H9 (cell line): ENCODE results near the gene PSMD7. TPM values are rescaled to one million over a fixed set of nuclear protein-coding genes. Genes with fewer than 3 reads are reported as not detected.

ENCODE experiments used
- DNase-seq: peaks from one replicate; pipeline ENCODE4 v3.0.0-alpha.2; 2017
- H2AFZ ChIP-seq: one replicate; pipeline ENCODE4 v1.6.1; 2013; ENCODE audit warnings: mild to moderate bottlenecking, low read length, control low read depth, moderate library complexity
- H2AK5ac ChIP-seq: 2 replicates; pipeline ENCODE4 v1.6.1; 2013; ENCODE audit warnings: low read length, control low read depth, mixed read lengths; ENCODE audit not compliant: insufficient read length
- H2BK120ac ChIP-seq: one replicate; pipeline ENCODE4 v1.6.1; 2013; ENCODE audit warnings: low read depth, mild to moderate bottlenecking, low read length, control low read depth, inconsistent platforms; ENCODE audit not compliant: poor library complexity, severe bottlenecking
- H2BK12ac ChIP-seq: 2 replicates; pipeline ENCODE4 v1.6.1; 2013; ENCODE audit warnings: low read length, control low read depth, mixed read lengths, low read depth; ENCODE audit not compliant: insufficient read length
- H2BK15ac ChIP-seq: 2 replicates; pipeline ENCODE4 v1.6.1; 2013; ENCODE audit warnings: low read depth, low read length, control low read depth
- H2BK20ac ChIP-seq: one replicate; pipeline ENCODE4 v1.6.1; 2013; ENCODE audit warnings: low read depth, mild to moderate bottlenecking, low read length, control low read depth, inconsistent platforms; ENCODE audit not compliant: poor library complexity, severe bottlenecking
- H2BK5ac ChIP-seq: 2 replicates; pipeline ENCODE4 v1.6.1; 2013; ENCODE audit warnings: low read length, control low read depth, mixed read lengths; ENCODE audit not compliant: insufficient read length
- H3K14ac ChIP-seq: 2 replicates; pipeline ENCODE4 v1.6.1; 2013; ENCODE audit warnings: low read length, control low read depth; ENCODE audit not compliant: insufficient read depth
- H3K18ac ChIP-seq: 2 replicates; pipeline ENCODE4 v1.6.1; 2013; ENCODE audit warnings: low read depth, mild to moderate bottlenecking, mixed read lengths, low read length, control low read depth; ENCODE audit not compliant: insufficient read length
- H3K23ac ChIP-seq: 2 replicates; pipeline ENCODE4 v1.6.1; 2013; ENCODE audit warnings: low read length, control low read depth, mixed read lengths, low read depth; ENCODE audit not compliant: insufficient read length
- H3K23me2 ChIP-seq: 2 replicates; pipeline ENCODE4 v1.6.1; 2013; ENCODE audit warnings: low read depth, mild to moderate bottlenecking, mixed read lengths, low read length, control low read depth; ENCODE audit not compliant: insufficient read length, poor library complexity, severe bottlenecking
- H3K27ac ChIP-seq: 2 replicates; pipeline ENCODE4 v1.5.1; 2013; ENCODE audit warnings: low read length, control low read depth, mixed read lengths, low read depth; ENCODE audit not compliant: insufficient read length
- H3K27me3 ChIP-seq: 2 replicates; pipeline ENCODE4 v1.6.1; 2013; ENCODE audit warnings: low read length, control low read depth, inconsistent platforms; ENCODE audit not compliant: insufficient read depth
- H3K4ac ChIP-seq: 2 replicates; pipeline ENCODE4 v1.6.1; 2013; ENCODE audit warnings: low read depth, mild to moderate bottlenecking, control low read depth, inconsistent platforms, low read length, moderate library complexity
- H3K4me1 ChIP-seq: 2 replicates; pipeline ENCODE4 v1.6.1; 2013; ENCODE audit warnings: low read length, control low read depth, inconsistent platforms; ENCODE audit not compliant: insufficient read depth
- H3K4me2 ChIP-seq: 2 replicates; pipeline ENCODE4 v1.6.1; 2013; ENCODE audit warnings: low read length, control low read depth, mixed read lengths; ENCODE audit not compliant: insufficient read length, insufficient read depth
- H3K56ac ChIP-seq: 2 replicates; pipeline ENCODE4 v1.6.1; 2013; ENCODE audit warnings: low read depth, mild to moderate bottlenecking, mixed read lengths, low read length, control low read depth; ENCODE audit not compliant: insufficient read length
- H3K79me1 ChIP-seq: 2 replicates; pipeline ENCODE4 v1.6.1; 2013; ENCODE audit warnings: low read depth, mild to moderate bottlenecking, moderate library complexity, low read length, control low read depth, inconsistent platforms; ENCODE audit not compliant: insufficient read depth, poor library complexity, severe bottlenecking
- H3K79me2 ChIP-seq: 2 replicates; pipeline ENCODE4 v1.6.1; 2013; ENCODE audit warnings: low read length, control low read depth, inconsistent platforms; ENCODE audit not compliant: insufficient read depth
- H3K9ac ChIP-seq: 2 replicates; pipeline ENCODE4 v1.6.1; 2013; ENCODE audit warnings: low read length, control low read depth, mixed read lengths; ENCODE audit not compliant: insufficient read length; ENCODE audit errors: extremely low read depth
- H3K9me3 ChIP-seq: one replicate; pipeline ENCODE4 v1.6.1; 2013; ENCODE audit warnings: low read depth, low read length, inconsistent platforms; ENCODE audit not compliant: control insufficient read depth
- H3T11ph ChIP-seq: one replicate; pipeline ENCODE4 v1.6.1; 2013; ENCODE audit warnings: mild to moderate bottlenecking, low read length, control low read depth, inconsistent platforms
- H4K20me1 ChIP-seq: one replicate; pipeline ENCODE4 v1.6.1; 2013; ENCODE audit not compliant: control insufficient read depth, insufficient read length, insufficient read depth
- H4K5ac ChIP-seq: 2 replicates; pipeline ENCODE4 v1.6.1; 2013; ENCODE audit warnings: low read depth, mild to moderate bottlenecking, mixed read lengths, low read length, control low read depth; ENCODE audit not compliant: insufficient read length
- H4K8ac ChIP-seq: replicated peaks from 2 replicates; pipeline ENCODE4 v1.6.1; 2013; ENCODE audit warnings: low read length, control low read depth, mixed read lengths, low read depth; ENCODE audit not compliant: insufficient read length
- H4K91ac ChIP-seq: 2 replicates; pipeline ENCODE4 v1.6.1; 2013; ENCODE audit warnings: low read depth, mild to moderate bottlenecking, moderate library complexity, mixed read lengths, low read length, control low read depth; ENCODE audit not compliant: insufficient read length
- H3K27ac Mint-ChIP-seq, 3 experiments: 2 replicates in 2 of 3; 3 replicates in 1 of 3; pipeline ENCODE4 v1.8.0; 2020 to 2021; ENCODE audit warnings: mixed read lengths in 3 of 3, mild to moderate bottlenecking in 1 of 3, moderate library complexity in 1 of 3
- H3K27me3 Mint-ChIP-seq: 2 replicates; pipeline ENCODE4 v1.8.0; 2021; ENCODE audit warnings: low read depth, mild to moderate bottlenecking, moderate library complexity, mixed read lengths
- H3K36me3 Mint-ChIP-seq, 3 experiments: 2 replicates in 2 of 3; 3 replicates in 1 of 3; pipeline ENCODE4 v1.8.0; 2020 to 2021; ENCODE audit warnings: low read depth in 3 of 3, mixed read lengths in 3 of 3; ENCODE audit not compliant: insufficient read depth in 1 of 3
- H3K4me1 Mint-ChIP-seq, 2 experiments: 2 replicates each; pipeline ENCODE4 v1.8.0; 2020; ENCODE audit warnings: mixed read lengths in 2 of 2
- H3K4me3 Mint-ChIP-seq, 2 experiments: 2 replicates in 1 of 2; 3 replicates in 1 of 2; pipeline ENCODE4 v1.8.0; 2020 to 2021; ENCODE audit warnings: mild to moderate bottlenecking in 2 of 2, mixed read lengths in 2 of 2, moderate library complexity in 1 of 2
- H3K9me3 Mint-ChIP-seq, 2 experiments: 2 replicates in 1 of 2; 3 replicates in 1 of 2; pipeline ENCODE4 v1.8.0; 2020; ENCODE audit warnings: mild to moderate bottlenecking in 2 of 2, mixed read lengths in 2 of 2, moderate library complexity in 1 of 2
- CTCF ChIP-seq: fragments of 200-600 bp; sonication (generic); conservative IDR thresholded peaks from 3 replicates; pipeline ENCODE4 v1.8.0; 2021; ENCODE audit warnings: antibody characterized with exemption, mild to moderate bottlenecking
- WGBS: extraction: QIAGEN DNeasy Blood & Tissue Kit; methylation state at CpG from one replicate; pipeline ENCODE4 v1.1.7; 2013; ENCODE audit warnings: missing lambda C conversion rate, low lambda C conversion rate, mixed read lengths; ENCODE audit not compliant: insufficient read length; ENCODE audit errors: extremely low coverage; 5-methylcytosine and 5-hydroxymethylcytosine counted together
- total RNA-seq: library from RNA; stranded (reverse); gene quantifications from 2 replicates; pipeline ENCODE4 v1.2.1, GENCODE V29; 2021

The PSMD7 gene
- total RNA-seq, 1 experiment from 2014 or later = 140 TPM

GRCh38 chr16:74280448-74280847 is 16.2 kb upstream of the PSMD7 start:
- H3K79me1 ChIP-seq = no peaks in the 10 kb centered on the region
- TF ChIP-seq CTCF = no peak
- H3T11ph ChIP-seq = no peak overlapping the region
- H3K4me2 ChIP-seq = no peak overlapping the region
- Mint-ChIP-seq H3K27me3 (no peaks in the 10 kb centered on the region; the same call in 1 of the 2 replicates), H3K27ac (no peak overlapping the region), H3K36me3 (peaks cover 4 to 14% (median 6%) of the 10 kb centered on the region in 3 experiments), H3K4me3 (no peak overlapping the region), H3K4me1 (peaks cover 32 to 40% of the 10 kb centered on the region in 2 experiments), H3K9me3 (peaks cover 12 to 13% of the 10 kb centered on the region in 2 experiments; a peak in 4 of 5 replicates)
- H3K4ac ChIP-seq = no peak overlapping the region
- H3K18ac ChIP-seq = no peak overlapping the region
- no peak overlapping the region for H4K5ac ChIP-seq
- DNase-seq = no peak
- no peak overlapping the region for H3K14ac ChIP-seq
- no peaks in the 10 kb centered on the region for H3K23me2 ChIP-seq
- H3K27ac ChIP-seq = no peak overlapping the region
- no peaks in the 10 kb centered on the region for H3K9me3 ChIP-seq
- no peak overlapping the region for H3K56ac ChIP-seq
- WGBS = no CpG with 5 or more reads among the region's 5 CpGs
- H3K79me2 ChIP-seq = no peaks in the 10 kb centered on the region
- no peak overlapping the region for H2BK5ac ChIP-seq
- H4K91ac ChIP-seq = no peak overlapping the region
- H3K9ac ChIP-seq = no peak overlapping the region
- no peak overlapping the region for H3K23ac ChIP-seq
- no peak overlapping the region for H2BK12ac ChIP-seq
- H2BK120ac ChIP-seq = no peak overlapping the region
- no peak overlapping the region for H2AFZ ChIP-seq
- no peak overlapping the region for H2BK15ac ChIP-seq
- H2BK20ac ChIP-seq = no peak overlapping the region
- no peaks in the 10 kb centered on the region for H4K20me1 ChIP-seq
- H4K8ac ChIP-seq = no peak overlapping the region
- H3K27me3 ChIP-seq = no peaks in the 10 kb centered on the region
- 0 out of 2 replicates have a peak, but pooled peaks cover 3% of the 10 kb centered on the region for H3K4me1 ChIP-seq
- H2AK5ac ChIP-seq = no peak overlapping the region
